IMR-90 (cell line): ENCODE results near the gene DISP1. TPM values are rescaled to one million over a fixed set of nuclear protein-coding genes. Genes with fewer than 3 reads are reported as not detected.

ENCODE experiments used
- ATAC-seq: fragments of 200-7000 bp; cut with Tn5 transposase; 2 replicates; pipeline ENCODE4 v1.9.1; 2020; ENCODE audit warnings: low read depth, mild to moderate bottlenecking, moderate library complexity
- BruUV-seq: library from RNA; stranded (reverse); fragments of 400-500 nt; replicated peaks from 2 replicates; lab custom pipeline; 2021; lab: Mats Ljungman, UMichigan
- CTCF ChIA-PET: fragments of 300-600 bp; formaldehyde crosslinking; extraction: SDS; loops from one replicate; lab custom pipeline; 2021; ENCODE audit warnings: antibody characterized with exemption; lab: Yijun Ruan, JAX
- POLR2A ChIA-PET: fragments of 300-600 bp; sonication (Branson Sonifier 250); formaldehyde crosslinking; loops from one replicate; lab custom pipeline; 2022; ENCODE audit warnings: antibody characterized with exemption; ENCODE audit not compliant: unreplicated experiment; lab: Charles Lee
- DNase-seq: peaks from one replicate; pipeline ENCODE4 v3.0.0; 2013
- H2AFZ ChIP-seq: replicated peaks from 2 replicates; pipeline ENCODE3; 2013; ENCODE audit warnings: low read length, mild to moderate bottlenecking; ENCODE audit not compliant: poor library complexity
- H2AK5ac ChIP-seq: 2 replicates; pipeline ENCODE4 v1.6.1; 2013; ENCODE audit warnings: low read depth, low read length, inconsistent platforms
- H2AK9ac ChIP-seq: replicated peaks from 2 replicates; pipeline ENCODE3; 2013; ENCODE audit warnings: mild to moderate bottlenecking, low read depth, low read length, moderate library complexity; ENCODE audit not compliant: poor library complexity
- H2BK120ac ChIP-seq: 2 replicates; pipeline ENCODE4 v1.6.1; 2013; ENCODE audit warnings: low read depth, low read length, inconsistent platforms
- H2BK15ac ChIP-seq: 3 replicates; pipeline ENCODE4 v1.6.1; 2013; ENCODE audit warnings: low read depth, low read length, inconsistent platforms
- H2BK20ac ChIP-seq: 2 replicates; pipeline ENCODE4 v1.6.1; 2013; ENCODE audit warnings: low read depth, mild to moderate bottlenecking, inconsistent platforms, low read length, moderate library complexity
- H2BK5ac ChIP-seq: 2 replicates; pipeline ENCODE4 v1.6.1; 2013; ENCODE audit warnings: mild to moderate bottlenecking, low read depth, low read length, inconsistent platforms; ENCODE audit not compliant: poor library complexity, severe bottlenecking
- H3K14ac ChIP-seq: replicated peaks from 2 replicates; pipeline ENCODE4 v1.6.1; 2013; ENCODE audit warnings: low read depth, low read length, inconsistent platforms
- H3K18ac ChIP-seq: 2 replicates; pipeline ENCODE4 v1.6.1; 2013; ENCODE audit warnings: low read depth, low read length, control low read depth
- H3K23ac ChIP-seq: 2 replicates; pipeline ENCODE4 v1.6.1; 2013; ENCODE audit warnings: low read depth, low read length, inconsistent platforms
- H3K27ac ChIP-seq: 2 replicates; pipeline ENCODE4 v1.5.1; 2013; ENCODE audit warnings: mild to moderate bottlenecking, control low read depth, low read length; ENCODE audit not compliant: insufficient read depth
- H3K27me3 ChIP-seq: 2 replicates; pipeline ENCODE4 v1.6.1; 2013; ENCODE audit warnings: low read length; ENCODE audit not compliant: control insufficient read depth, insufficient read depth
- H3K36me3 ChIP-seq: 2 replicates; pipeline ENCODE4 v1.6.1; 2013; ENCODE audit warnings: low read length, mixed read lengths; ENCODE audit not compliant: control insufficient read depth, insufficient read depth
- H3K4ac ChIP-seq: 2 replicates; pipeline ENCODE4 v1.6.1; 2013; ENCODE audit warnings: low read depth, low read length, inconsistent platforms
- H3K4me1 ChIP-seq: 2 replicates; pipeline ENCODE4 v1.6.1; 2013; ENCODE audit warnings: low read length, mixed read lengths; ENCODE audit not compliant: control insufficient read depth, insufficient read depth
- H3K4me2 ChIP-seq: 2 replicates; pipeline ENCODE4 v1.6.1; 2013; ENCODE audit warnings: low read depth, mild to moderate bottlenecking, control low read depth, low read length, moderate library complexity
- H3K4me3 ChIP-seq: 2 replicates; pipeline ENCODE4 v1.5.1; 2013; ENCODE audit warnings: low read depth, mild to moderate bottlenecking, control low read depth, low read length, moderate library complexity; ENCODE audit not compliant: insufficient read depth
- H3K56ac ChIP-seq: 2 replicates; pipeline ENCODE4 v1.6.1; 2013; ENCODE audit warnings: low read length, inconsistent platforms; ENCODE audit not compliant: insufficient read depth; ENCODE audit errors: extremely low read depth
- H3K79me1 ChIP-seq, 2 experiments: 2 replicates each; pipeline ENCODE4 v1.6.1; 2013; ENCODE audit warnings: low read length in 2 of 2, inconsistent platforms in 1 of 2, low read depth in 1 of 2
- H3K9ac ChIP-seq: 2 replicates; pipeline ENCODE4 v1.6.1; 2013; ENCODE audit warnings: low read depth, low read length, control low read depth
- H3K9me1 ChIP-seq: 2 replicates; pipeline ENCODE4 v1.6.1; 2013; ENCODE audit warnings: low read length, inconsistent platforms; ENCODE audit not compliant: insufficient read depth
- H3K9me3 ChIP-seq: 2 replicates; pipeline ENCODE4 v1.6.1; 2013; ENCODE audit warnings: low read length; ENCODE audit not compliant: control insufficient read depth, insufficient read depth
- H4K20me1 ChIP-seq: 2 replicates; pipeline ENCODE4 v1.6.1; 2013; ENCODE audit warnings: low read length, inconsistent platforms; ENCODE audit not compliant: insufficient read depth
- H4K5ac ChIP-seq: 2 replicates; pipeline ENCODE4 v1.6.1; 2013; ENCODE audit warnings: mild to moderate bottlenecking, low read depth, low read length, control low read depth
- H4K8ac ChIP-seq, 2 experiments: 2 replicates each; pipeline ENCODE4 v1.6.1; 2013; ENCODE audit warnings: low read depth in 2 of 2, low read length in 2 of 2, control low read depth in 1 of 2, inconsistent platforms in 1 of 2
- H4K91ac ChIP-seq: 2 replicates; pipeline ENCODE4 v1.6.1; 2013; ENCODE audit warnings: low read depth, low read length, inconsistent platforms; ENCODE audit not compliant: insufficient read depth
- CEBPB ChIP-seq: IDR thresholded peaks from 2 replicates; pipeline ENCODE4 v1.6.1; 2012; ENCODE audit warnings: low read depth, low read length, improper control_type of control experiment
- NFE2L2 ChIP-seq: fragments of 150-350 bp; IDR thresholded peaks from 2 replicates; pipeline ENCODE4 v1.6.1; 2016; ENCODE audit warnings: low read depth, mild to moderate bottlenecking, low read length
- RCOR1 ChIP-seq: IDR thresholded peaks from 2 replicates; pipeline ENCODE4 v1.6.1; 2012; ENCODE audit warnings: mild to moderate bottlenecking, low read length, improper control_type of control experiment; ENCODE audit not compliant: insufficient replicate concordance
- WGBS, 2 experiments: methylation state at CpG; one replicate each; pipeline versions ENCODE4 v1.1.5 to v1.1.7; 2013; ENCODE audit warnings: missing lambda C conversion rate in 2 of 2; ENCODE audit not compliant: insufficient read length in 1 of 2; ENCODE audit errors: extremely low coverage in 2 of 2; 5-methylcytosine and 5-hydroxymethylcytosine counted together
- dilution Hi-C: fragments of 300-500 bp; cut with HindIII; formaldehyde crosslinking; loops from one replicate; pipeline ENCODE4 v1.14.3; 2018; ENCODE audit warnings: low sequenced_read_pairs; ENCODE audit not compliant: unreplicated experiment
- in situ Hi-C: fragments of 300-500 bp; cut with MboI; formaldehyde crosslinking; loops from 3 replicates; pipeline ENCODE4 v1.14.3; 2019; ENCODE audit warnings: low sequenced_read_pairs, inconsistent platforms, mixed read lengths
- intact Hi-C: fragments of 100-400 bp; cut with micrococcal nuclease; formaldehyde crosslinking; loops from 2 replicates; pipeline ENCODE4 v1.10.0; 2022
- polyA plus RNA-seq, 3 experiments: library from polyadenylated mRNA; depleted of rRNA; stranded (reverse); fragments of >200 nt; gene quantifications; 2 replicates each; pipeline ENCODE4 v1.2.3, GENCODE V29; 2012; ENCODE audit warnings: low replicate concordance in 1 of 3
- total RNA-seq: library from RNA; depleted of rRNA; stranded (reverse); fragments of >200 nt; gene quantifications from 2 replicates; pipeline ENCODE4 v1.2.3, GENCODE V29; 2012

DISP1 gene
- total and polyA plus RNA-seq, 2 of the 4 experiments (the other 2 are of a cell fraction) = 3.3 to 5.2 TPM

- Histone ChIP-seq H3K36me3 (no peaks in the 10 kb centered on the region), H3K56ac (no peak overlapping the region), H2BK20ac (no peak overlapping the region), H3K4me1 (no peaks in the 10 kb centered on the region), H3K14ac (no peak overlapping the region), H3K27ac (no peak overlapping the region), H2BK15ac (no peak overlapping the region), H2AK9ac (no peak overlapping the region), H3K4ac (no peak overlapping the region), H3K4me3 (no peak overlapping the region), H3K23ac (no peak overlapping the region), H2AK5ac (no peak overlapping the region), H4K20me1 (no peaks in the 10 kb centered on the region), H2BK120ac (no peak overlapping the region), H4K91ac (no peak overlapping the region), H3K9me1 (no peaks in the 10 kb centered on the region), H4K8ac (no peak overlapping the region), H2AFZ (no peak overlapping the region), H3K4me2 (no peak overlapping the region), H3K18ac (no peak overlapping the region), H3K9me3 (no peaks in the 10 kb centered on the region), H3K9ac (no peak overlapping the region), H3K27me3 (no peaks in the 10 kb centered on the region), H2BK5ac (no peak overlapping the region), H4K5ac (no peak overlapping the region), H3K79me1 (no peaks in the 10 kb centered on the region)
- DNase-seq = peak; percentile 17
- ATAC-seq = no peak
- WGBS, 2 experiments = no CpG with 5 or more reads among the region's 1 CpG
- ChIA-PET POLR2A (no interaction called here), CTCF (interaction anchor here (1.0 kb wide), 1 partner anchor 359 kb away, joined by 3 read pairs; no protein-coding TSS in a partner anchor)
- intact Hi-C loops (no loop called here), dilution Hi-C loops (loop anchor here (25.0 kb wide), 1 partner anchor 310 kb away; no protein-coding TSS in a partner anchor), in situ Hi-C loops (no loop called here)
- TF ChIP-seq RCOR1 (no peak), NFE2L2 (no peak), CEBPB (peak; percentile 22; the same call in 1 of the 2 replicates)
- BruUV-seq = no TSS peak
Observed at GRCh38 chr1:222777463-222777862, 37.4 kb upstream of the DISP1 start.
